NCI-H1105 (cell line): ENCODE data around the gene MOB1A.
A peak's percentile ranks its signal among the peaks of the same experiment; 100 is the strongest.
"Not testable (repeated sequence)": the region's sequence is repeated elsewhere in the genome, so short reads cannot be mapped to it uniquely, and the experiment has no call there.

Experiments used
- DNase-seq: peaks from one replicate; lab custom pipeline; 2025; lab: John Stamatoyannopoulos, UW

MOB1A gene

DNA sequence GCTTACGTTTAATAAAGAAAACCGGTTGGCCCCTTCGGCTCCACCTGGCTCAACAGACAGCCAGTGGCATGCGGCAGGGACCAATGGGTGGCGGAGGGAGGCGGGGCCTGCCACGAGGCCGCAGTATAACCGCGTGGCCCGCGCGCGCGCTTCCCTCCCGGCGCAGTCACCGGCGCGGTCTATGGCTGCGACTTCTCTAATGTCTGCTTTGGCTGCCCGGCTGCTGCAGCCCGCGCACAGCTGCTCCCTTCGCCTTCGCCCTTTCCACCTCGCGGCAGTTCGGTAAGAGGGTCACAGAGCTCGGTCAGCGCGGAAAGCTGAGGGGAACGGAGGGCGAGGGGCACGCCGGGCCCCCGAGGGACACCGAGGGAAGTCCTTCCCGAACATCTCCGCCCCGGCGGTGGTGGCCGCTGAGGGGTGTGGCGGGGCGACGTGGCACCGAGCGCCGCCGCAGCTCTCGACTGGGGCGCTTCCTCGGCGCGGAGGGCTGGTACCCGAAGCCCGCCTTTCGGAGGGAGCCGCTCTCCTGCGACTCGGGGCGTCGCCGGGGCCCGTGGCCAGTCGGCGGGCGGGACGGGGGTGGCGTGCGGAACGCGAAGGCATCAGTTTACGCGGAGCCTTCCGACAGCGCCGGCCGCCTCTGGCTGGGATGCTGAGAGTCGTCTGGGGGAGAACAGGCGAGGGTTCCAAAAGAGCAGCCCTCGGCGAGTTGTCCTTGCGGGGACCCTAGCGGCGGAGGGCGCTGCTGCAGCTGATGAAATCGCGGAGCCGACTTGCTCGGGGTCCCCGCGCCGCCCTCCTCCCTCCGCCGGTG, 20.0 kb upstream of the MOB1A start, which contains the start of gene MTHFD2:
TSS of gene MTHFD2 (plus strand) at position 155 of the 814 bp plus-strand sequence. CDS start at position 182, 27 bp downstream.
- peak; percentile 85 for DNase-seq

DNA sequence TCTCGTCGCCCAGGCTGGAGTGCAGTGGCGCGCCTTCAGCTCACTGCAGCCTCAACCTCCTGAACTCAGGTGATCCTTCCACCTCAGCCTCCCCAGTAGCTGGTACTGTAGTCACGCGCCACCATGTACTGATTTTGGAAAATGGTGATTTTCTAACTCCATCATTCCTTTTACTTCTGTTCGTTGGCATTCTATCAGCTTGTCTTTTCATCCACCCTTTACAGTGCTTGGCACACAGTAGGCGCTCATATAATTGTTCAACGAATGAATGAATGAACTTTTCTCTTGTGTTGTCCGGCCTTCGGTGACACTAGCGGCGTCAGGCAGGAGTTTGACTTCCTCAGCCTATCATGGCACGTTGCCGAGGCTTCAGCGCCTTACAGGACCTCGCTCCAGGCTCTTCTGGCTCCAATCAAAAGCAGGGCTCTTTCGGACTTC, 19.4 kb upstream of the MOB1A start:
- no peak for DNase-seq

DNA sequence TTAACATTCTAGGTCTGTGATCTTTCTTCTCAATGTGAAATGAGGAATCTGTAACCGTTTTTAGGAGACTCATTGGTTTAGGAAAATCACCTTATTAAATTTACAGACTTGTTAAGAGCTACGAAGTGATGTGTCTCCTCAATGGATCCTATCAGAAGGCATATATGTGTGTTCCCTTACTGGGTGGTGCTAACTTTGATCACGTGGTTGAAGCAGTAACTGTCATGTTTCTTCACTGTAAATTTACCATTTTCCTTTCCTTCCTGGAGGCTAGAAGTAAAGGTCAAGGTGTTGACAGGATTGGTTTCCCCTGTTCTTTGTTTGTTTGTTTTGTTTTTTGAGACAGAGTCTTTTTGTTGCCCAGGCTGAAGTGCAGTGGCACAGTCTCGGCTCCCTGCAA, 18.4 kb upstream of the MOB1A start:
- DNase-seq: no peak

DNA sequence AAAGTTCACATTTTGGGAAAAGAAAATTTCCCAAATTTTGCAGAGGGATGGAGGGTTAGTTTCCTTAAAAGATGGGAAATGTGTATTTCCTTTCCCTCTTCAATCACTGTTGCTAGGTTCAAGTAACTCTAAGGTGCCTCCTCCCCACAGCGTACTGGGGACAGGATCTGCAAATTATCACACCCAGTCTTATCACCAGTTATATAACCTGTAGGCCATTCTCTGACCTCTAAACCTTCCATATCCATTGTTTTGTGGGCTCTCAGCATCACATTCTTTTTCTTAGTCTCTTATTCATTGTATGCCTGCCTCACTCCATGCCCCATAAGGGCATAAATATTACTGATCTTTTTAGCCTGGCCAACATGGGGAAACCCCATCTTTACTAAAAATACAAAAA, 16.1 kb upstream of the MOB1A start:
- no peak for DNase-seq

DNA sequence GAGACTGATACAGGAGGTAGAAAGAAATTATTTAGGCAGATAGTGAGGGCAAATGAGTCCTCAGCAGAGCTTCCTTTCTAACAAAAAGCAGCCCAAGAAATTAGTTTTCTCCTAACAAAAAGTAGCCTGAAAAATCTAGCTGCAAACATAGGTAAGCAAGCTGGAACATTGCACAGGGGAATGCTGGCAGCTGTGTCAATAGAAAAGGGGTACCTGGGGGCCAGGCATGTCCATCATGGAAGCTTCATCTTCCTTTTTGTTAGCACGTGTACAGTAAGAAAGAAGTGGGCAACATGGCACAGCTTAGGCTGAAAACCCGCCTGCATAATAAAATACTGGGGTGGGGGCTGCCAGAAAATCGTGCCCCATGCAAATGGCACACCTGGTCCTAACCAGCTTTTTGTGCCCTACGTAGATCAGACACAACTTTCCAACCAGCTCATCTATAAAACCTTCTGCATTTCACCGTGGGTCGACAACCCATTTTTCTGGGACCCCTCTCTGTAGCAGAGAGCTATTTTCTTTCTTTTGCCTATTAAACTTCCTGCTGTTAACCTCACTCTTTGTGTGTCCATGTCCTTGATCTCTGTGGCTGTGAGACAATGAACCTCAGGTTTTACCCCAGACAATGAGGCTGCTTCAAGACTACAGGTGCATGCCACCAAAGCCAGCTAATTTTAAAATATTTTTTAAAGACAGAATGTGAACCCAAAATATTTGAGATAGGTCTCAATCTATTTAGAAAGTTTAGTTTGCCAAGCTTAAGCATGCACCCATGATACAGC, 13.1 kb upstream of the MOB1A start:
- no peak for DNase-seq

DNA sequence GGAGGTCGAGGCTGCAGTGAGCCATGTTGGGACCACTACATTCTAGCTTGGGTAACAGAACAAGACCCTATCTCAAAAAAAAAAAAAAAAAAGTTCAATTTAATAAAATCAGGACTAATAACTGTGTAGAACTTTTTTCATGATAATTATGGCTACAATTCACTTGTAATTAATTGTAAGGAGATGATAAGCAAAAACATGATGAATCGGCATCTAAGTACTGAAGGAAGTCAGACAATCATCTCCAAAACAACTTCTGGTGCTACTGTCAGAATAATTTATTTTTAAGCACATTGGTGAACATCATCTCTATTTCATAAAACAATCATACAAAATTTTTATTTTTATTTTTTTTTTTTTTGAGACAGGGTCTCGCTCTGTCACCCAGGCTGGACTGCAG, 10.0 kb upstream of the MOB1A start:
- DNase-seq: no peak

DNA sequence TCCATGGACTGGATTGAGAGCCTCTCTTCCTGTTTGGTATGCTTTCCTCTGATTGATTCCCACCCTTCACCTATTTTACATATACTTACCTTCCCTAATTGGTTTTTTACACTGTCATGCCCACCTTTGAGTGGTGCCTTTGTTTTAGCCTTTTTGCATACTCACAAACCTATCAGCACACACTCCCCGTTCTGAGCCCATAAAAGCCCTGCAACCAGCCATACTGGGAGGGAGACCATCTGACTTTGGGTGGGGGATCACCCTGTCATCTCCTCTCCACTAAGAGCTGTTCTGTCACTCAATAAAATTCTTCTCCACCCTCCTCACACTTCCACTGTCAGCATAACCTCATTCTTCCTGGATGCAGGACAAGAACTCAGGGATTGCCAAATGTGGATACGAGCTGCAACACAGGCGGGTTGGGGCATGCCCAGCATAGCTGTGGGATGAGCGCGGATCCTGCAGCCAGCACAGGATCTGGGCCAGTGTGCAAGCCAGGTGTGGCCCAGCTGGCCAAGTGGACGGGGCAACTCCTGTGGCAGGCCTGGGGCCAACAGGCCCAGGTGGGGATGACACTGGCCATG, 9.4 kb upstream of the MOB1A start:
- no peak for DNase-seq

GRCh38 chr2:74186706-74187105, 8.0 kb upstream of the MOB1A start:
- not testable (repeated sequence) for DNase-seq

- DNase-seq: no peak
These were observed 7.4 kb upstream of the MOB1A start for GRCh38 chr2:74186038-74186437.

DNA sequence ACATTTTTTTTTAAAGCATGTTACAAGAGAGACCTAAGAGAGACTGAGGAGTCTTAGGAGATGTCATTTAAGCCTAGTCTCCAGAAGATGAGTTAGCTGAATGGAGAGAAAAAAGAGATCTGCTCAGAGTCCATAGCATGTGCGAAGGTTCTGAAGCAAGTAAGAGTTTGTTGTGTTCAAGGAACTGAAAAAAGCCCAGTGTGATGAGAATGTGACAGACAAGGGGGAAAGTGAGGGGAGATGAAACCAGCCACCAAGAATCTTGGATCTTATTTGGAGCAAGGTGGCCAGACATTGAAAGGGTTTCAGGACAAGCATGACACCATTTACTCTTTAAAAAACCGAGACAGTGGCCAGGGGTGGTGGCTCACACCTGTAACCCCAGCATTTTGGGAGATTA, 5.2 kb upstream of the MOB1A start:
- DNase-seq: no peak

GRCh38 chr2:74181739-74182138, 3.1 kb upstream of the MOB1A start:
- DNase-seq: no peak

DNA sequence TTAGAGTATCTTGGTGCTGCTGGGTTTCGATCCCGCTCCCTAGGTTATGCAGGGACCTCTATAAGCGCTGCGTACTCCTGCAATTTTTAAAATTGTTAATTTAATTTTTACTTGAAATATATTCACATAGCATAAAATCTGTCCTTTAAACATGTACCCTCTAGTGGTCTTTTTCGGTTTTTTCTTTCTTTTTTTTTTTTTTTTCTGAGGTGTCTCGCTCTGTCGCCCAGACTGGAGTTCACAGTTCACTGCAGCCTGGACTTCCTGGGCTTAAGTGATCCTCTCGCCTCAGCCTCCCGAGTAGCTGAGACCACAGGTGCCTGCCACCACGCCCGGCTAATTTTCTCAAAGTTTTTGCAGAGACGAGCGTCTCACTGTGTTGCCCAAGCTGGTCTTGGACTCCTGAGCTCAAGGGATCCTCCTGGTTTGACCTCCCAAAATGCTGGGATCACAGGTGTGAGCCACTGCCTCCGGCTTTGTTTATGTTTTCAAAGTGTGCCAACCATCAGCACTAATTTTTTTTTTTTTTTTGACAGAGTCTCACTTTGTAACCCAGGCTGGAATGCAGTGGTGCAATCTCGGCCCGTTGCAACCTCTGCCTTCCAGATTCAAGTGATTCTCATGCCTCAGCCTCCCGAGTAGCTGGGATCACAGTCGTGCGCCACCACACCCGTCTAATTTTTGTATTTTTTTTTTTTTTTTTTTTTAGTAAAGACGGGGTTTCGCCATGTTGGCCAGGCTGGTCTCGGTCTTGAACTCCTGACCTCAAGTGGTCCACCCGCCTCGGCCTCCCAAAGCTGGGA, 585 bp upstream of the MOB1A start:
- DNase-seq: no peak

DNA sequence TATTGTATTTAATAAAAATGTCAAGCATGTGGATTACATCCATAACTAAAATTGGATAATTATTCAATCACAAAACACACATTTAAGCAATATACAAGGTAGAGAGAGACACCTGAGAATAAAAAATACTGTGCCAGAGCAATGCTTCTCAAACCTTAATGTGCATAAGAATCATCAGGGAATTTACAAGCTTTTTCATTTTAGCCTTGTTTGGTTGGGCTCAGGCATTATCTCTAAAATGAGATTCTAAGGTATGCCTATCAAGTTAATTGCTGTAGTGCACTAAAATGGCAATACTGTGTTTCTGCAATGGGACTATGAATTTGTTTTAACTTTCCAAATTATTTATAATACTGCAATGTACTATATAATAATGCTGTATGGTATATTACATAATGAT, 983 bp downstream of the MOB1A start:
- DNase-seq: no peak

GRCh38 chr2:74174909-74175308, 3.8 kb downstream of the MOB1A start:
- DNase-seq: no peak

DNA sequence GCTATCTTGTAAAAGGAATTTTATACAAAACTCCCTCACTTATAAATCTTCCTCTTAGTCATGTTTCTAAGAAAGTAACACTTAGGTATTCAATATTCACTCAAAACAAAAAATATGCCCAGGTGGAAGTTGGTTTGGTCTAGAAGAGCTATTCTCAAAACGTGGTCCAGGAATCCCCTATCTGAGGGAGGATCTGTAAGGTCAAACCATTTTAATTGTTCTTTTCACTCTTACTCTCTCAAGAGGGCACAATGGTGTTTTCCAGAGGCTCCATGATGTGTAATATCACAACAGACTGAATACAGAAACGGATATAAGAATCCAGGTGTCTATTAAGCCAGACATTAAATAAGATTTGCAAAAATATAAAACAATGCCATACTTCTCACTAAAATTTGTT, 9.9 kb downstream of the MOB1A start:
- no peak for DNase-seq

DNA sequence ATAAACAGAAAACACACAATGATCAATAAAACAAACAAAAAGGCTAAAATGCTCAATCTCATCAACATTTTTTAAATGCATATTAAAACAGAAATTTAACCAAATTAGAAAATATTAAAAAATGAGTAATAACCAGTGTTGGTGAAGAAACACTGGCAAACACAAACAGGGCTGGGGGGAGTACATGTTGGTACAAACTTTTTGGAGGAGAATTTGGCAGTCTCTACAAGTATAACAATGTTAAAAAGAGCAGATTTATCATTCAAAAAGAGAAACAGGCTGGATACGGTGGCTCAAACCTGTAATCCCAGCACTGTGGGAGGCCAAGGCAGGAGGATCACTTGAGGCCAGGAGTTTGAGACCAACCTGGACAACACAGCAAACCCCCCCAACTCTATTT, 13.9 kb downstream of the MOB1A start:
- DNase-seq: no peak

GRCh38 chr2:74162951-74163350, 15.7 kb downstream of the MOB1A start:
- DNase-seq: no peak

- DNase-seq: no peak
These were observed 22.8 kb downstream of the MOB1A start for GRCh38 chr2:74155830-74156229.

DNA sequence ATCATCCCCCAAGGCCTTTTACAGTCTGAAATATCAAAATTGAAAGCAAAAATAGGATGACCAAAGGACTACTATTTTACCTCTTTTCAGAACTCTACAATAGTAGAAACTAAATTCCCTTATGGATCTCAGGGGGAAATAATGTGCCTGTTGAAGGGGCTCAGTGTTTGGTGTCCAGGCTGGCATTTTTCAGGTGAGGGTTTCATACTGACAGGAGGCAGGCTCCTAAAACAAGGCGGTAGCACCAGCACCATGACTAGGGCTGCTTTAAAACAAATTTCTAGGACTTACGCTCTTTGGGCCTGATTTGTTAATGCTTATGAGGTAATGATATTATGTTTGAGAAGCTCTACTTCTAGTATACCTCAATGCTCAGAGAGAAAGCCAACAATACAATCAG, 25.7 kb downstream of the MOB1A start:
- no peak for DNase-seq

DNA sequence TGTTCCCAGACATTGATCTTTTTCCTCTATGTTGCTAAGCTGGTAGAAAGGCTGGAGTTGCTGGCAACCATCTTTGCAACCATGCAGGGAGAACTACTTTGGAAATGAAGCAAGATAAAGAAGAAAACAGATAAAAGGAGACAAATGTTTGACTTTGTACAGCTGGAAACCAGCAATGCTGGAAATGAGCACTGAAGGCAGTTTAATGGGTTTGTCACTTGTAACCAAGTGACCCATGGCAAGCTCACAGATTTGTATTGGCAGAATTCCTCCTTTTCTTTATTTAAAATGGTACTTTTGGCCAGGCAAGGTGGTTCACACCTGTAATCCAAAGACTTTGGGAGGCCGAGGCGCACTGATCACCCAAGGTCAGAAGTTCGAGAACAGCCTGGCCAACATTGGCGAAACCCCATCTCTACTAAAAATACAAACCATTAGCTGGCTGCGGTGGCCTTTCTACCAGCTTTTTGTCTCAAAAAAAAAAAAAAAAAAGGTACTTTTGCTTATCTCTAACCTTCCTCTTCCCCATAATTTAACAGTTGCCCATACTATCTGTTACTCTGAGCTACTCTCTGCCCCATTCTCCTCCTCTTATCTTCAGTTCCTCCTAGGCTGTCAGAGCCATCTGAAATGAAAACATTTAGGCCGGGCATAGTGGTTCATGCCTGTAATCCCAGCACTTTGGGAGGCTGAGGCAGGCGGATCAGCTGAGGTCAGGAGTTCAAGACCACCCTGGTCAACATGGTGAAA, 28.9 kb downstream of the MOB1A start:
- no peak for DNase-seq

DNA sequence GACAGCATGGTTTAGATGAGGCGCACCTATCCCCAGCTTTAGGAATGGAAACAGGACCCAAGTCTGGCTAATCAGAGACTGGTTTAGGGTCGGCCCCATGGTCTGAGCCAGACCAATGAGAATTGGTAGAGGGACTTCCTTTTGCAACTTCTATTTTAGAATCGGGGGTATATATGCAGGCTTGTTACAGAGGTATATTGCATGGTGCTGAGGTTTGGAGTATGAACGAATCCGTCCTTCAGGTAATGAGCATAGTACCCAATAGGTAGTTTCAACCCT, 29.5 kb downstream of the MOB1A start:
- DNase-seq: no peak
